GM19455 (cell line): Measurements from ENCODE around the gene SELENOV.
"Not testable (repeated sequence)": the region's sequence is repeated elsewhere in the genome, so short reads cannot be mapped to it uniquely, and the experiment has no call there.

Source experiments
- ATAC-seq: cut with Tn5 transposase; IDR thresholded peaks from one replicate; pipeline ENCODE4 v1.9.1; 2021; ENCODE audit not compliant: unreplicated experiment

SELENOV gene, protein sequence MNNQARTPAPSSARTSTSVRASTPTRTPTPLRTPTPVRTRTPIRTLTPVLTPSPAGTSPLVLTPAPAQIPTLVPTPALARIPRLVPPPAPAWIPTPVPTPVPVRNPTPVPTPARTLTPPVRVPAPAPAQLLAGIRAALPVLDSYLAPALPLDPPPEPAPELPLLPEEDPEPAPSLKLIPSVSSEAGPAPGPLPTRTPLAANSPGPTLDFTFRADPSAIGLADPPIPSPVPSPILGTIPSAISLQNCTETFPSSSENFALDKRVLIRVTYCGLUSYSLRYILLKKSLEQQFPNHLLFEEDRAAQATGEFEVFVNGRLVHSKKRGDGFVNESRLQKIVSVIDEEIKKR

DNA sequence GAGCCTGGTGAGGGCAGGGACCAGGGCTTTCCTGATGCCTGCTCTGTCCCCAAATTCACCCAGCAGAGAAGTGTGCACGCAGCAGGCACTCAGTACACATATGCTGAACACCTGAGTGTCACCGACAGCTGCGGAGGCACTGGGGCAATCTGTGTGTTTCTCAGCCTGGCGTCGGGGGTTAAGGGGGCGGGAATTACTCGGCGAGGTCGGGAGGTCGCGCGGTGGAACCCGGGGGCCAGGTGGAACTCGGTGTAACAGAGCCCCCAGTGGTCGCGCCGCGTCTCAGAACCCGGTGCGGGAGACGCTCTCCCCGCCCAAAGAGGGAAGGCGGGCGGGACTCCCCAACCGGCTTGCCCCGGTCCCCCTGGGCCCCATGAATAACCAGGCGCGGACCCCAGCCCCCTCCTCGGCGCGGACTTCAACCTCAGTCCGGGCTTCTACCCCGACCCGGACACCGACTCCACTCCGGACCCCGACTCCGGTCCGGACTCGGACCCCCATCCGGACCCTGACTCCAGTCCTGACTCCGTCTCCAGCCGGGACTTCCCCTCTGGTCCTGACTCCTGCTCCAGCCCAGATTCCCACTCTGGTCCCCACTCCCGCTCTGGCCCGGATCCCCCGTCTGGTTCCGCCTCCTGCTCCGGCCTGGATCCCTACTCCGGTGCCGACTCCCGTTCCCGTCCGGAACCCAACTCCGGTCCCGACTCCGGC lies at the start of gene SELENOV:
TSS of gene SELENOV (plus strand) at position 300 of the 711 bp plus-strand sequence. CDS start at position 374, 74 bp downstream.
- no peak for ATAC-seq

DNA sequence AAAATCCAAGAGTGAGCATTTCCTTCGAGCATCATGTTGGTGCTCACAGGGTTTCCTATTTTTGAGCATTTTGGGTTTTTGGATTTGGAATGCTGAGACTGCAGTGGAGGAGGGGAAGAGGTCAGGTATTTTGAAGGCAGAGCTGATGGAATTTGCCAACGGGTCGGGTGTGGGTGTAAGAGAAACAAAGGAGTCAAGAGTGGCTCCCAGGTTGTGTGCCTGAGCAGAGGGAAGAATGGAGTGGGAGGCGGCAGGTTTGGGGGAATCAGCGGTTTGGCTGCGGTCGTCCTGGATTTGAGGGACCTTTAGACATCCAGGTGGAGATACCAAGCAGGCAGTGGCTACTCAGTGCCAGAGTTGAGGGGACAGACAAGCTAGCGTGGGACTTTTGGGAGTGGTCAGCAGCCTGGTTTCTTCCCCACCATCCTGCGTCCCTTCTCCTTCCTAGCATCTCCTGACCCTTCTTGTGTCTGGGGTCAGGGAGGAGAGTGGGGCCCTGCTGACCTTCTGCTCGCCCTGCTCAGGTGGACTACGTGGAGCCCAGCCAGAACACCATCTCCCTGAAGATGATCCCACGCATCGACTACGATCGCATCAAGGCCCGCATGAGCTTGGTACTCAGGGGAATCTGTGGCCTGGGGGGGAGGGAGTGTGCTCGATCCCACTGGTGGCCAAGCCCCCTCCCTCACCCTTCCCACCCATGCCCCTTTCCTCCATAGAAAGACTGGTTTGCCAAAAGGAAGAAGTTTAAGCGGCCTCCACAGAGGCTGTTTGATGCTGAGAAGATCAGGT lies 48.8 kb upstream of the SELENOV start:
- no peak for ATAC-seq

DNA sequence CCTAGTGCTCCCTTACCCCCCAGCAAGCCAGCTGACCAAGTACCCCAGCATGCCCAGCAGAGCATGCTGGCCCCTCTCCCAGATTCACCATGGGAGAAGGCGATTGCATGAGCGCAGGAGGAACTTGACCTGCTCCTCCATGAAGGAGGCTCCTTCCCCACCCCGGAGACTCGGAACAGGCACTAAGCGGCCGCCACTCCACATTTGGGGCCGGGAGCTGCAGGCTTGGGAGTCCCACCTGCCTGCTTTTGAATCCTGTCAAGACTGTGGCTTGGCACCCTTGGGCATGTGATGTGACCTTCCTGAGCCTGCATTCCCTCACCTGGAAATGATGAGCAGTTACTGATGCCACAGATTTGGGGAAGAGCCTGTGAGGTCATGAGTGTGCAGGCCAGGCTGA lies 47.0 kb upstream of the SELENOV start:
- ATAC-seq: no peak

DNA sequence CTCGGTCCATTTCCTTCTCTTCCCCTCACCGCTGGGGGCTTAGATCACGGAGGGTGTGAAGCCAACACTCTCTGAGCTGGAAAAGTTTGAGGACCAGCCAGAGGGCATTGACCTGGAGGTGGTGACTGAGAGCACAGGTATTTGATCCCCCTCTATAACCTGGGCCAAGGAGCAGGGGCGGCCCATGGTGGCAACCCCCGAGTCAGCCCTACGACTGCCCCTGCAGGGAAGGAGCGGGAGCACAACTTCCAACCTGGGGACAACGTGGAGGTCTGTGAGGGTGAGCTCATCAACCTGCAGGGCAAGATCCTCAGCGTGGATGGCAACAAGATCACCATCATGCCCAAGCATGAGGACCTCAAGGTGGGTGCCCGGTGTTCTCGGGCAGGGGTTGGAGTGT lies 45.9 kb upstream of the SELENOV start:
- ATAC-seq: no peak

DNA sequence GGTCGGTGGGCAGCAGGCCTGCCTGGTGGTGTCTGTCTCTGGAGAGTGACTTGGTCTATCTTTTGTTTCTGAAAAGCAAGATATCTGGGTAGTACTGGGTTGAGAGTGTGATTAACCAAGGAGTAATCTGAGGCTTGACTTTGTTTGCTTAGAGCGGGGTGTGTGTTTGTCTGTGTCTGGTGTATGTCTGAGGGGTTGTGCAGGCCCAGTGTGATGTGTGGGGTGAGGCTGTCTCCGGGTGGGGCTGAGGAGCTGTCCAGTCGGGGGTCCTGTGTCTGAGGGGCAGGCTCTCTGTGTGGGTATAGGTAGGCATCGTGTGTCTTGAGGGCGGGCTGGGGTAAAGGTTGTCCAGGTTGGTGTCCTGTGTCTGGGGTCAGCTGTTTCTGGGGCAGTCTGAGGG lies 45.4 kb upstream of the SELENOV start:
- ATAC-seq: no peak

DNA sequence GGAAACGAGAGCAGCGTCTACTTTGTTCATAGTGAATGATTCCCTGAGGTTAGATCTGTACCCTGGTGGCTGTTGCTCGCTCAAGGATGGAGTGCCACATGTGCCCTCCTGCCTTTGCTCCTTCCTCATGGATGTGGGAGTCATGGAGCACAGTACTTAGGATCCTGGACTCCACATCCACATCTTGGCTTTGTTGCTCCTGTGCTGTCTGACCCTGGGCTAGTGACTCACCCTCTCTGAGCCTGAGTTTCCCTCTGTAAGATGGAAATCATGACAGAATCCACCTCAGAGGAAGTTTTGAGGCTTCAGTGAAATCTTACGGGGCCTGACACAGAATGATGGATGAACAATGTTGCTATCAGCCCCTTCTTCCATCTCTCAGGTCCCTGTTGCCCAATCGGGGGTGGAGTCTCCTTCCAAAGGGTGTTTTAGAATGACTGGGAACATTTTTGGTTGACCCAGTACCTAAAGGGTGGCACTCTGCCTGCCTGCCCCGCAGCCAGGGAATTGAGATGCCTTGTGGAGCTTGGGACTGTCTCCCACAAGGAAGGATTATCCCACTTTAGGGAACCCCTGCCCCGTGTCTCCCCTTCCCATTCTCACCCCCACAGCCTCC lies 44.1 kb upstream of the SELENOV start:
- no peak for ATAC-seq

DNA sequence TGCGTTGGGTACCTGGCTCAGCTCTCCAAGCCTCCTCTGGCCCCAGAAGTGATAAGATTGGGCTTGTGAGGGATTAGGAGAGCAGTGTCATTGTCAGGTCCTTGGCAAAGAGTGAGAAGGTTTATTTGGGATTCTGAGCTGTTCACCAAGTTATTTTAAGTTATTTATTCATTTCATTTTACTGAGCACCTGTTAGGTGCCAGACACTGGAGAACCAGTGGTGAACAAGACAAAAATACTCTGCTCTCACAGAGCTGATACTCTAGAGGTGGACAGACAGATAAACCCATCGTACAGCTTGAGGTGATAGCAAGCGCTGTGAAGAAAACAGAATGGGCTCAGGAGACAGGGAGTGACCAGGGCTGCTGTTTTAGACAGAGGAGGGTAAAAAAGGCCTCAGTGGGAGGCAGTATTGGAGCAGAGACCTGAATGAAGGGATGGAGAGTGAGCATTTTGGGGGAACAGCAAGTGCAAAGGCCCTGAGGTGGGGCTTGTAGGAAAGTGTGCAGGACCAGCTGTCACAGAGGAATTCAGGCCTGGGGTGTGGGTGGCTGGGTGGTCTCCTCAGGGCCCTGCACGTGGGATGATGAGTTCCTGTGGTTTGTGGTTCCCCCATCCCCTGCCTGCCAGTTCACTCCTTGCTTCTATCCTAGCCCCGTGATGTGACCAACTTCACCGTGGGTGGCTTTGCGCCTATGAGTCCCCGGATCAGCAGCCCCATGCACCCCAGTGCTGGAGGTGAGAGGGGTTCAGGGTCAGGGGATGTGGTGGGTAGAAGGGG lies 43.0 kb upstream of the SELENOV start:
- no peak for ATAC-seq

DNA sequence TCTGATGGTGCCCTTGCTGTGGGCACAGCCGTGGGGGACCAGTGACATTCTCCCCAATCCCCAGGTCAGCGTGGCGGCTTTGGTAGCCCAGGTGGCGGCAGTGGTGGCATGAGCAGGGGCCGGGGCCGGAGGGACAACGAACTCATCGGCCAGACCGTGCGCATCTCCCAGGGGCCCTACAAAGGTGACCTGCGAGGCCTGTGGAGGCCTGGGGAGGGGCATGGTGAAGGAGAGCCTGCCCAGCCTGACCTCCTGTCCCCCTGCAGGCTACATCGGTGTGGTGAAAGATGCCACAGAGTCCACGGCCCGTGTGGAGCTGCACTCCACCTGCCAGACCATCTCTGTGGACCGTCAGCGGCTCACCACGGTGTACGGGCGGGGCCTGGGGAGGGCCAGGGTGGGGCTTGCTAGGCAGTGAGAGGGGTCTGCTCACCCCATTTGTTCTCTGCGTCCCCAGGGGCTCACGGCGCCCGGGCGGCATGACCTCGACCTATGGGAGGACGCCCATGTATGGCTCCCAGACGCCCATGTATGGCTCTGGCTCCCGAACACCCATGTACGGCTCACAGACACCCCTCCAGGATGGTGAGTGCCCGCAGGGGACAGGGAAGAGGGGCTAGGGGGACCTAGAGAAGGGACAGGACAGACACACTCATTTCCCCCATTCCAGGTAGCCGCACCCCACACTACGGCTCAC lies 42.0 kb upstream of the SELENOV start:
- no peak for ATAC-seq

DNA sequence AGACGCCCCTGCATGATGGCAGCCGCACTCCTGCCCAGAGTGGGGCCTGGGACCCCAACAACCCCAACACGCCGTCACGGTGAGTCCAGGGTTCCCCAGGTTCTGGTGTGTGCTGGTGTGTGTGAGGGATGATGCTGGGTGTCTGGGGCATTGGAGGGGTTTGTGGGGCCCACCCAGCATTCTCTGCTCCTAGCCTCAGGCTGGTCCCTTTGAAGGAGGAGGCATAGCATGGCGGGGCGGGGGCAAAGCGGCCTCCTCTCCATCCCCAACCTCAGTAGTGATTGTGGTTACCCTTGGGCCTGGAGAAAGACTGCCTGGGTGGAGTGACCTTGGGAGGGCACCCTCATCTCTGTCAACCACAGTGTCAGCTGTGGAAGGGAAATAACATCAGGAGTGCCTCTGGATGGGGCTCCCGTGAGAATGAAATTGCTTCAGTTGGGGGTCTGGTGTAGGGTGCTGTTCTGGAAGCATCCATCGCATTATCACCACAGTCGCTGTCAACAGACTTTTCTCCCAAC lies 41.4 kb upstream of the SELENOV start:
- no peak for ATAC-seq

DNA sequence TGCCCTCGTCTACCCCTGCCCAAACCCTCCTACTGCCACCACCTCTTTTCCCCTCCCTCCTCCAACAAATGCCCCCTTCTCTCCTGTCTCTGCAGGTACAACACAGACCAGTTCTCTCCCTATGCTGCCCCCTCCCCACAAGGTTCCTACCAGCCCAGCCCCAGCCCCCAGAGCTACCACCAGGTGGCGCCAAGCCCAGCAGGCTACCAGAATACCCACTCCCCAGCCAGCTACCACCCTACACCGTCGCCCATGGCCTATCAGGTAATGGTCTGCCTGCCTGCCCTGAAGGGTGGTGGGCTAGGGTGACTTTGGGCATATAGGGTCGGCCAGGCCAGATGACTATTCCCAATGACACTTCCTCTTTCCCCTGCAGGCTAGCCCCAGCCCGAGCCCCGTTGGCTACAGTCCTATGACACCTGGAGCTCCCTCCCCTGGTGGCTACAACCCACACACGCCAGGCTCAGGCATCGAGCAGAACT lies 40.8 kb upstream of the SELENOV start:
- no peak for ATAC-seq

DNA sequence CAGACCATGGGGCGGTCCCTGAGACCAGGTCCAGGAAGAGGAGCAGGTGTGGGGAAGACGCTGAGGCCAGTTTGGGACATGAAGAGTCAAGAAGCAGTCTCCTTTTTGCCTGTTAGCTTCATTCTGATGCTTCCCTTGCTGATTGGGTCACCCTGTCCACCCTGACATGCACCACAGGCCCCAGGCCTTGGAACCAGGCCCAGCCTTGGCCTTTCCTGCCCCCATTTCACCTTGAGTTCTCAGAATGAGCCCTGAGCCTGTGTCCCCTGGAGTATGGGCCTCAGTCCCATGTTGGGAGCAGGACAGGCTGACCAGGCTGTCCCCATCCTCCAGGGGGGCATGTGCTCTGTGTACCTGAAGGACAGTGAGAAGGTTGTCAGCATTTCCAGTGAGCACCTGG lies 39.2 kb upstream of the SELENOV start:
- no peak for ATAC-seq

DNA sequence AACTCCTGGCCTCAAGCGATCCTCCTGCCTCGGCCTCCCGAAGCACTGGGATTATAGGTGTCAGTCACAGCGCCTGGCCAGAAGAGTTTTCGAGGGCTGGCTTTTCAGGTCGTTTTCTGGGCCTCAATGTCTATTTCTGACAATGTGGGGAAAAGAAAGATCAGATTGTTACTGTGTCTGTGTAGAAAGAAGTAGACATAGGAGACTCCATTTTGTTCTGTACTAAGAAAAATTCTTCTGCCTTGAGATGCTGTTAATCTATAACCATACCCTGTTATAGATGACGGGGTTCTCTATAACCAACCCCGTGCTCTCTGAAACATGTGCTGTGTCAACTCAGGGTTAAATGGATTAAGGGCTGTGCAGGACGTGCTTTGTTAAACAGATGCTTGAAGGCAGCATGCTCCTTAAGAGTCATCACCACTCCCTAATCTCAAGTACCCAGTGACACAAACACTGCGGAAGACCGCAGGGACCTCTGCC lies 35.6 kb upstream of the SELENOV start:
- ATAC-seq: not testable (repeated sequence)

DNA sequence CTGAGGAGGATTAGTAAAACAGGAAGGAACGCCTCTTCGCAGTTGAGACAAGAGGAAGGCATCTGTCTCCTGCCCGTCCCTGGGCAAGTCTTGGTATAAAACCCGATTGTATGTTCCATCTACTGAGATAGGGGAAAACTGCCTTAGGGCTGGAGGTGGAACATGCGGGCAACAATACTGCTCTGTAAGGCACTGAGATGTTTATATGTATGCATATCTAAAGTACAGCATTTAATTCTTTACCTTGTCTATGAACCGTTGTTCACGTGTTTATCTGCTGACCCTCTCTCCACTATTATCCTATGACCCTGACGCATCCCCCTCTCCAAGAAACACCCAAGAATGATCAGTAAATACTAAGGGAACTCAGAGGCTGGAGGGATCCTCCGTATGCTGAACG lies 35.0 kb upstream of the SELENOV start:
- ATAC-seq: no peak

DNA sequence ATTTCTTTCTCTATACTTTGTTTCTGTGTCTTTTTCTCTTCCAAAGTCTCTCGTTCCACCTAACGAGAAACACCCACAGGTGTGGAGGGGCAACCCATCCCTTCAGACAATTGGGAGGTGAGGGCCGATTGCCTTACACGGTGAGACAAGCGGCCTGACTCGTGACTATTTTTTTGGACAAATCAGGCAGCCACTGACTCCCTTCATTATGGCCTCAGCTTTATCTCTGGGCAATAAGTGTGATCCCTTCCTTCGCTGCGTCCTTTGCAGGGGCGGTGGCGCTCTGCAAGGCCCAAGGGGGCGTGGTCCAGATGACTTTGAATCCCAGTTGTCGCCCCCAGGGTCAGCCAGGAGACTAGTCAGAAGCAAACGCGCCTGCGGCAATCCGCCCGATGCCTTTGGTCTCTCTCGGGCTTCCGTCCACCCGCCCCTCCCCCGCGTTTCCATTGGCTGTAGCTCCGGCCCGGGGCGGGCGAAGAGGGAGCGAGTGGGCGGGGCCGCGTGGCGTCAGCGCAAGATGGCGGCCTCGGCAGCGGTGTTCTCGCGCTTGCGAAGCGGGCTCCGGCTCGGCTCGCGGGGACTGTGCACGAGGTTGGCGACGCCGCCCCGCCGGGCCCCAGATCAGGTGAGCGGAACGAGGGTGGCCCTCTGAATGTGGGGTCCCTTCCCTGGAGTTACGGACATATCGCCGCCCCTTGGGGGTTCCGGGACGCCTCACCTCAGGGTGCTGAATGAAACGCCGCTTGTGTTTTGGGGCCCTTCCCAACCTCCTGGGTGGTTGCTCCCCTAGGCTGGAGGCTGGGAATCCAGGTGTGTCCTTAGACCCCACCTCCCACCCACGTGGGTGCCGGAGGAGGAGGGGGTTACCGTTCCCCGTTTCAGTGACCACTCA lies 34.4 kb upstream of the SELENOV start, which contains the start of gene TIMM50:
TSS of gene TIMM50 (plus strand) at position 502 of the 892 bp plus-strand sequence. CDS start at position 518, 16 bp downstream.
- peak; percentile 87 for ATAC-seq

DNA sequence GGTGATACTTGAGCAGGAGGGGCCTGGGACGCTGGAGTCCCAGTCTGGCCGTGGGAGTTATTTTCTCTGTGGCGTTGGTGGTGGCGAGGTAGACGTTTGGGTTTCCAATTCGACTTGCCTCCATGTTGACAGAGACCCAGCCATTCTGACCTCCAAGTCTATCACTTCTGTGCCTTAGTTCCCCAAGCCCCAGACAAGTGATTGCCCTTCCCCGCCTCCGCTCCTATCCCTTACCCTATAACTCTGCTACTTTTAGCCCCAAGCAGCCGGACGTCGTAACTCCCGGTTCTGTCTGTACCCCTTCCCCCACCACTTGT lies 33.8 kb upstream of the SELENOV start:
- ATAC-seq: no peak

DNA sequence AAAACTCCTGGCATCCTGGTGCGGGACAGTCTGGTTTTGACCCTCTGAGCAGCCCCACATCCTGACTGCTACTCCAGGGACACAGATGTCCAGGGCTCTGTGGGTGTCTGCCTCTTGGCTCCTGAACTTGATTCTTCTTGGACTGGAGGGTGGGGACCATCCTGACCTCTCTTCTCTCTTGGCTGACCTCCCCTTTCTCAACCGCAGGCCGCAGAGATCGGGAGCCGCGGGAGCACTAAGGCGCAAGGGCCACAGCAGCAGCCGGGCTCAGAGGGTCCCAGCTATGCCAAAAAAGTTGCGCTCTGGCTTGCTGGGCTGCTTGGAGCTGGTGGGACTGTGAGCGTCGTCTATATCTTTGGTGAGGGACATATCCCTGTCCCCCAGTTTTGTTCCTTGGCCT lies 33.3 kb upstream of the SELENOV start:
- no peak for ATAC-seq

DNA sequence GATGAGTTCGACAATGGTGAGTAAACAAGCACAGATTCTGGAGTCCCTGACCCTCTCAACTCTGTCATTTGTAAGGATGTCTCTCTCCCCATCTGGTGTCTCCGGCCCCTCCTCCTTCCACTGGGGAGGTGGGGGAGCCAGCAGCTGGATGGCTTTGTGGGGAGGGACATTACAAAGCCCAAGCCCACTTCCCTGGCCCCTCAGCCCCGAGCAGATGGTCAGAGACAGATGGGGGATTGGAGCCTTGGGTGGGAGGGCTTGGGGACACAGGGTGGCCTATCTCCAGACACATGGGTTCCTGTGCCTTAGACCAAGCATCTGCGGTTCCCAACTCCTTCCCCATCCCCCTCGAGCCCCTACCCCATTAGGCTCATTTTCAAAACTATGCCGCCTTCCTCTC lies 31.8 kb upstream of the SELENOV start:
- no peak for ATAC-seq

DNA sequence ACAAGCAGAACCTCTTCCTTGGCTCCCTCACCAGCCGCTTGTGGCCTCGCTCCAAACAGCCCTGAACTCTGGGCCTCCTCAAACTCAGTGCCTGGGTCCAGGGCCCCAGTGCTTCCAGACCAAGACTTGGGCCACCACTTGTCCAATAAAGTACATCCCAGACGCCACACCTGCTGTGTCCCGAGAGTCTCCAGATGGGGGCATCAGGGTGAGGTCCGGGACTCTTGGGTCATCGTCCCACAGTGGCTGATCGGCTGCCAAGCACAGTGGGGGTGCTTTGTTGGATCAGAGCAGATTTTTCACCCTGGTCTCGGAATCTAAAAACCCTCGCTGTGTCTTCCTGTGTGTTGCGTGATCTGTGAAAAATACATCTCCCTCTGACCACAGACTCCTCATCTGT lies 25.2 kb upstream of the SELENOV start:
- no peak for ATAC-seq
